ENCODE results near the gene INCENP. TPM values are rescaled to one million over a fixed set of nuclear protein-coding genes. Genes with fewer than 3 reads are reported as not detected.

The INCENP gene
- total and polyA plus RNA-seq, 2 of the 13 experiments (the other 11 are each of a cell fraction or from before 2014, with no cell fraction given) = 14.1 to 37.3 TPM

DNA sequence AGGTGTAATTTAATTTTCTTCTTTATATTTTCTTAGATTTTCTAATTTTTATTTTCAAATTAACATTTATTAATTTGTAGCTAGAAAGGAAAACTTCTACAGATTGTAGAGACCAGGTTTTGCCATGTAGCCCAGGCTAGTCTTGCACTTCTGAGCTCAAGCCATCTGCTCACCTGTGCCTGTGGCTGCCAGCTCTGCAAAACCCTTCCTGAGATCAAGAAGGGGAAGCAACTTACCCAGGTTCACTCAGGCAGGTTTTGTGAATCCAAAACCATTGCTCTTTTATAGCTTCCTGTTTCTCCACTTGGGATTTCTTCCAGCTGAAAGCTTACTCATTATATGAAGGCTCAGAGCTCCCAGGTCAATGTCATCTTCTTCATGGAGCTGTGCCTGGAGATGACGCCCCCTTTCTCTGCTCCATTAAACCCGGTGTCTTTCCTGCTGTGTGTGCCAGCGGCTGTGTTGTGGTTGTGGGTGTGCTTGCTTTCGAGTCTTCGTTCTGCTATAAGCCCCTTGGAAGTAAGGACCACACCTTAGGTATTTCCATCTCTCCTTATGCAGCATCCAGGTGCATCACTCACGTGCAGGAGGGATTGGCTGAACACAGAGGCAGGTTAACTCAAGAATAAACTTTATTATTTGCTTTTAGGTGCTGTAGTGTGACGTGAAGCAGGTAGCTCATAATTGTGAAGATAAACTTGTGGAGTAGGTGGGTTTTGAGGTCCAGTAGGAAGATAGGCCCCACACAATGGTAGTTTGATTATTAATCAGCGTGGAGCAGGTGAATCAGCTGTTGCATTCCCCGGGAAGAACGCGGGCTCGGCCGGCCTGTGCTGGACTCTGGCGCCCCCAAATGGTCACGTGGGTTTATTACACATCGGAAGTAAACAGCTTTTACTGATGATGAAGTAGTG lies 42.2 kb upstream of the INCENP start (continued):
- TF ChIP-seq, protein P1, sequence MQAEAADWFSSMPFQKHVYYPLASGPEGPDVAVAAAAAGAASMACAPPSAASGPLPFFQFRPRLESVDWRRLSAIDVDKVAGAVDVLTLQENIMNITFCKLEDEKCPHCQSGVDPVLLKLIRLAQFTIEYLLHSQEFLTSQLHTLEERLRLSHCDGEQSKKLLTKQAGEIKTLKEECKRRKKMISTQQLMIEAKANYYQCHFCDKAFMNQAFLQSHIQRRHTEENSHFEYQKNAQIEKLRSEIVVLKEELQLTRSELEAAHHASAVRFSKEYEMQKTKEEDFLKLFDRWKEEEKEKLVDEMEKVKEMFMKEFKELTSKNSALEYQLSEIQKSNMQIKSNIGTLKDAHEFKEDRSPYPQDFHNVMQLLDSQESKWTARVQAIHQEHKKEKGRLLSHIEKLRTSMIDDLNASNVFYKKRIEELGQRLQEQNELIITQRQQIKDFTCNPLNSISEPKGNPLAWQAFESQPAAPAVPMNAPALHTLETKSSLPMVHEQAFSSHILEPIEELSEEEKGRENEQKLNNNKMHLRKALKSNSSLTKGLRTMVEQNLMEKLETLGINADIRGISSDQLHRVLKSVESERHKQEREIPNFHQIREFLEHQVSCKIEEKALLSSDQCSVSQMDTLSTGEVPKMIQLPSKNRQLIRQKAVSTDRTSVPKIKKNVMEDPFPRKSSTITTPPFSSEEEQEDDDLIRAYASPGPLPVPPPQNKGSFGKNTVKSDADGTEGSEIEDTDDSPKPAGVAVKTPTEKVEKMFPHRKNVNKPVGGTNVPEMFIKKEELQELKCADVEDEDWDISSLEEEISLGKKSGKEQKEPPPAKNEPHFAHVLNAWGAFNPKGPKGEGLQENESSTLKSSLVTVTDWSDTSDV (CRISPR knock-in tag; IDR thresholded peaks at IDR 0.05) = no peak
- TF ChIP-seq, protein P2, sequence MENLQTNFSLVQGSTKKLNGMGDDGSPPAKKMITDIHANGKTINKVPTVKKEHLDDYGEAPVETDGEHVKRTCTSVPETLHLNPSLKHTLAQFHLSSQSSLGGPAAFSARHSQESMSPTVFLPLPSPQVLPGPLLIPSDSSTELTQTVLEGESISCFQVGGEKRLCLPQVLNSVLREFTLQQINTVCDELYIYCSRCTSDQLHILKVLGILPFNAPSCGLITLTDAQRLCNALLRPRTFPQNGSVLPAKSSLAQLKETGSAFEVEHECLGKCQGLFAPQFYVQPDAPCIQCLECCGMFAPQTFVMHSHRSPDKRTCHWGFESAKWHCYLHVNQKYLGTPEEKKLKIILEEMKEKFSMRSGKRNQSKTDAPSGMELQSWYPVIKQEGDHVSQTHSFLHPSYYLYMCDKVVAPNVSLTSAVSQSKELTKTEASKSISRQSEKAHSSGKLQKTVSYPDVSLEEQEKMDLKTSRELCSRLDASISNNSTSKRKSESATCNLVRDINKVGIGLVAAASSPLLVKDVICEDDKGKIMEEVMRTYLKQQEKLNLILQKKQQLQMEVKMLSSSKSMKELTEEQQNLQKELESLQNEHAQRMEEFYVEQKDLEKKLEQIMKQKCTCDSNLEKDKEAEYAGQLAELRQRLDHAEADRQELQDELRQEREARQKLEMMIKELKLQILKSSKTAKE (CRISPR knock-in tag; IDR thresholded peaks at IDR 0.05; ENCODE audit: borderline replicate concordance) = no peak
- TF ChIP-seq ZNF101 (CRISPR knock-in tag; IDR thresholded peaks at IDR 0.05; ENCODE audit: borderline replicate concordance, low read depth) (no peak), SKI (IDR thresholded peaks at IDR 0.05; ENCODE audit: partially characterized antibody) (no peak), ZNF850 (CRISPR knock-in tag; conservative IDR thresholded peaks at IDR 0.05) (no peak), ZNF282 (IDR thresholded peaks at IDR 0.05; ENCODE audit: partially characterized antibody) (no peak), TP53 (CRISPR knock-in tag; conservative IDR thresholded peaks at IDR 0.05) (no peak), ZNF543 (CRISPR knock-in tag; IDR thresholded peaks at IDR 0.05) (no peak), ZNF616 (CRISPR knock-in tag; IDR thresholded peaks at IDR 0.05; ENCODE audit: low read depth) (no peak), STAG1 (CRISPR knock-in tag; IDR thresholded peaks at IDR 0.05) (peak; percentile 98), FOXA3 (CRISPR knock-in tag; IDR thresholded peaks at IDR 0.05) (peak; percentile 78), CENPX (CRISPR knock-in tag; IDR thresholded peaks at IDR 0.05) (no peak), SPEN (CRISPR knock-in tag; IDR thresholded peaks at IDR 0.05; ENCODE audit: low read depth) (0 out of 2 replicates have a peak, but pooled peaks have one; percentile 26), SAFB2 (CRISPR knock-in tag; IDR thresholded peaks at IDR 0.05; ENCODE audit: borderline replicate concordance, low read depth) (no peak), FOXO1 (CRISPR knock-in tag; IDR thresholded peaks at IDR 0.05) (peak; percentile 83), ZSCAN30 (CRISPR knock-in tag; IDR thresholded peaks at IDR 0.05) (no peak), ZNF652 (CRISPR knock-in tag; IDR thresholded peaks at IDR 0.05; ENCODE audit: borderline replicate concordance, low read depth) (no peak), PAF1 (CRISPR knock-in tag; IDR thresholded peaks at IDR 0.05) (no peak), ARNT (IDR thresholded peaks at IDR 0.05) (no peak), PPARG (CRISPR knock-in tag; conservative IDR thresholded peaks at IDR 0.05) (no peak), ZFP41 (CRISPR knock-in tag; IDR thresholded peaks at IDR 0.05; ENCODE audit: borderline replicate concordance) (no peak)
- TF ChIP-seq, protein P3, sequence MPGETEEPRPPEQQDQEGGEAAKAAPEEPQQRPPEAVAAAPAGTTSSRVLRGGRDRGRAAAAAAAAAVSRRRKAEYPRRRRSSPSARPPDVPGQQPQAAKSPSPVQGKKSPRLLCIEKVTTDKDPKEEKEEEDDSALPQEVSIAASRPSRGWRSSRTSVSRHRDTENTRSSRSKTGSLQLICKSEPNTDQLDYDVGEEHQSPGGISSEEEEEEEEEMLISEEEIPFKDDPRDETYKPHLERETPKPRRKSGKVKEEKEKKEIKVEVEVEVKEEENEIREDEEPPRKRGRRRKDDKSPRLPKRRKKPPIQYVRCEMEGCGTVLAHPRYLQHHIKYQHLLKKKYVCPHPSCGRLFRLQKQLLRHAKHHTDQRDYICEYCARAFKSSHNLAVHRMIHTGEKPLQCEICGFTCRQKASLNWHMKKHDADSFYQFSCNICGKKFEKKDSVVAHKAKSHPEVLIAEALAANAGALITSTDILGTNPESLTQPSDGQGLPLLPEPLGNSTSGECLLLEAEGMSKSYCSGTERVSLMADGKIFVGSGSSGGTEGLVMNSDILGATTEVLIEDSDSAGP (CRISPR knock-in tag; IDR thresholded peaks at IDR 0.05; ENCODE audit: borderline replicate concordance) = 0 out of 2 replicates have a peak, but pooled peaks have one; percentile 24
- TF ChIP-seq, protein P4, sequence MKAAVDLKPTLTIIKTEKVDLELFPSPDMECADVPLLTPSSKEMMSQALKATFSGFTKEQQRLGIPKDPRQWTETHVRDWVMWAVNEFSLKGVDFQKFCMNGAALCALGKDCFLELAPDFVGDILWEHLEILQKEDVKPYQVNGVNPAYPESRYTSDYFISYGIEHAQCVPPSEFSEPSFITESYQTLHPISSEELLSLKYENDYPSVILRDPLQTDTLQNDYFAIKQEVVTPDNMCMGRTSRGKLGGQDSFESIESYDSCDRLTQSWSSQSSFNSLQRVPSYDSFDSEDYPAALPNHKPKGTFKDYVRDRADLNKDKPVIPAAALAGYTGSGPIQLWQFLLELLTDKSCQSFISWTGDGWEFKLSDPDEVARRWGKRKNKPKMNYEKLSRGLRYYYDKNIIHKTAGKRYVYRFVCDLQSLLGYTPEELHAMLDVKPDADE (CRISPR knock-in tag; IDR thresholded peaks at IDR 0.05) = no peak

All from HepG2 (cell line).